ENCODE data around the gene GPC4.
"Not testable (repeated sequence)": the region's sequence is repeated elsewhere in the genome, so short reads cannot be mapped to it uniquely, and the experiment has no call there.

GPC4 gene

DNA sequence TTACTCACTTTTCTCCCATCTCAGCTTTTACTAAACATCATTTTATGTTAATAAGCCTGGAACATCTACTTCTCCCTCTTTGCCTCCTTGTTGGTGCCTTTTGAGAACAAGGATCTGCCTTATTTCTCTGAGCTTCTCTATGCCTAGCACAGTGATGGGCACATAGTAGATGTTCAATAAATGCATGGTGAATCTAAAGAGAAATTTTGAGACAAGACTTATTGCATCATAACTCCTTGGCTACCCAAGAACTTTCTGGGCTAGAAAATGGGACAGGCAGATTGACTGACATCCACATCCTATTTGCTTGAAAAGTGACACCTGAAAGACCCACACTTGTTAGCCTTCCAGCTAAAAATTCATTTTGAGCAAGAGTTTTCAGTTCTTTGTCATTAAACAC is 109.9 kb downstream of the GPC4 start:
- no peak for DNase-seq (ENCODE audit: low read depth)

DNA sequence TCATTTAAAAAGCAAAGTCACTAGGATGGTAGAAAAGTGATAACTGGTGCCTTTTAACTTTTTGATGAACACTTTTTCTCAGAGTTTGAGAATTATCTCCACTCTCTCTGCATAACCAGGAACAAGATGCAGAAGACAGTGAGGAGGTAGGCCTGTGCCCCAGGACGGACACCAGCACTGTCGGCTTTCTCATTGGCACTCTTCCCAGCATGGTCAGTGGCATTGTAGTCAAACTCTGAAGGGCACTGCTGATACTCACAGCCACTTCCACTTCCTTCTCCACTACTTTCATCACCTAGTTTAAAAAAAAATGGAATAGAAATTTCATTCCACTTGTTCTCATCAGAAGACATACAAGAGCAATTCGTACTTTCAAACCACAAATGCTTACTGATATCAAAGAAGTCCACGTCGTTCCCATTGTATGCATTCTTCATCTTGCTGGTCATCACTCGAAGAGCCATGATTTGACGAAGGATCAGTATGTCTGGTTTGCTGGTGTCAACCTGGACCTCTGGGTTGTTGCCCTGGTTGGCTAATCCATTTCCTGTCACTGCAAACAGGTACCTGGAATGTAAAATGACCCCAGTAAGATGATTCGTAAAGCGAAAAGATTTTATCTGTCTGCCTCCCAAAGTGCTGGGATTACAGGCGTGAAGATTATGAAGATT is 112.4 kb downstream of the GPC4 start:
- no peak for DNase-seq (ENCODE audit: low read depth)

DNA sequence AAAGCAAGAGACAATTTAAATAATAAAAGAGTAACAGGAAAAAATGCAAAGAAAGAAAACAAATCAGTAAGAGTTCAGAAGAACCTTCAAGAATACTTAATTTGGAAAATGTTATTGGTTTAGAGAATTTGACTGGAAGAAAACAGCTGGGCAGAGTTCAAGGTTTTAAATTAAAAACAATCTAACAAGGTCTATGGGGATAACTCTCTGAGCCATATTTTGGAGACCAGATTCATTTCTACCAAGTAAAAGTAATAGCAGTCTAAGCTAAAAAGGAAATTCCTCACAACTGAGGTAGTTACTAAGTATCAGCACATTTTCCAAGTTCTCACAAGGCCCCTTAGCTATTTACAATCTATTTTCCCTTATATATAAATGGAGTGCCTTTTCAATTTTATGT is 114.7 kb downstream of the GPC4 start:
- DNase-seq (ENCODE audit: low read depth), result no peak

DNA sequence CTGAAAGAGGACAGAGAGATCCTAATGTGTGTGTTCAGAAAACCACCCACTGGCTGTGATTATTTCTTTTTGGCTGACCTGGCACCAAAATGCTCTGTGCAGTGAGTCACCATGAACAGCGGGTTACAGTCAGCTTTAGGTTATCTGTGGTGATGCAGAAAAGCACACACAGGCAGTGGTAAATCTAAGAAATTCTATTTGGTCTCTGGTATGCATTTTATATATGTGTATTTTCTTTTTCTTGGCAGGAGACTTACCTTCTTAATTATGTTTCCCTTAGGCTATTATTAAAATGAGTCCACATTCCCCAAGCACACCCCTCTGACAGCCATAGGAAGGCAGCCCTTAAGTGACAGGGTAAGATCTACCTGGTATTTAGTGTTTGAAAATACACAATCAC is 118.0 kb downstream of the GPC4 start:
- no peak for DNase-seq (ENCODE audit: low read depth)

DNA sequence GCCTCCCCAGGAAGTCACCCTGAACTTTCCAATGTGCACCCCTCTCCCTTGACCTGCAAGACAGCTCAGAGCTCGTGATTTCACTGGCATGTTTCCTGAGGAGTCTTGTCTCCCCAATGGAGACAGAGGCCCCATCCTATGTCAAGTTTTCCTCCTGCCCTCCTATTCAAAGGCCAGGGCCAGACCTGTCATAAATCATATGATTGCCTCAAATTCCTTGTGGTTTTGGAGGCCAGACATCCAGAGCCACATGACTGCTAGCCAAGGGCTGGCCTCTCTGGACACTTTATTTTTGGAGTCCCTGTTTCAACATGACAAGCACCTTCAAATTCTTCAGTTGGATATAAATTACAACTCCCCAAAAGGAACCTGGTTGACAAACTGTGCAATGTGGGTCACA is 121.2 kb downstream of the GPC4 start:
- DNase-seq (ENCODE audit: low read depth), result no peak

DNA sequence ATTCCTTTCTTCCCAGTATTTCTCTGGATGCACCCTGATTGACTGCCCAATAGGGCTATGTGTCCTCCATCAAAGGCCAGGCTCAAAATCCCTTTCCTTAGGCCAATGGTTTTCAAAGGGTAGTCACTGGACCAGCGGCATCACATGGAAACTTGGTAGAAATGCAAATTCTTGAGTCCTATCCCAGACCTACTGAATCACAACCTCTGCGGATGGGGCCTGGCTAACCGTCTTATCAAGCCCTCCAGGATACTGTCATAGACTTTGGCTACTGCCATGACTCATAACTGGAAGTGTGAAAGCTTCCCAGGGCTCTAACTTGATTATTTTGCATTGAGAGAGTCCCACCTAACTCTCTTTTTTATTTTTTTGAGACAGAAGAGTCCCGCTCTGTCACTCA is 125.2 kb downstream of the GPC4 start:
- DNase-seq (ENCODE audit: low read depth), result no peak

DNA sequence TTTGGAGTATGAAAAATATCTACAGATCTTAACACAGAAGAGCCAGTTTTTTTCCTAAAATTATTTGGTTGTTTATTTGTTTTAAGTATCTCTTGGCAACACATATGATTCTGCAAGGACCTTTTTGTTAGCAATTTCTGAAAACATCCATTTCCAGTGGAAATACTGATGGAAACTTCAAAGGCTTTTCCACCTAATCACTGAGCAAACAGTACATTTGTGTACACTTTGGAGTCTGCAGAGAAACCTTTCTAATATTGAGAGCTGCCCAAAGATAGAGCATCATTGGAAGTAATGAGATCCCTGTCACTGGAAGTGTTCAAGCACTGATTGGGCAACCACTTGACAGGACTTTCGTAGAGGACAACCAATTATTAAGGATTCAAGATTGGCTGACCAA is 127.4 kb downstream of the GPC4 start:
- DNase-seq (ENCODE audit: low read depth), result no peak

DNA sequence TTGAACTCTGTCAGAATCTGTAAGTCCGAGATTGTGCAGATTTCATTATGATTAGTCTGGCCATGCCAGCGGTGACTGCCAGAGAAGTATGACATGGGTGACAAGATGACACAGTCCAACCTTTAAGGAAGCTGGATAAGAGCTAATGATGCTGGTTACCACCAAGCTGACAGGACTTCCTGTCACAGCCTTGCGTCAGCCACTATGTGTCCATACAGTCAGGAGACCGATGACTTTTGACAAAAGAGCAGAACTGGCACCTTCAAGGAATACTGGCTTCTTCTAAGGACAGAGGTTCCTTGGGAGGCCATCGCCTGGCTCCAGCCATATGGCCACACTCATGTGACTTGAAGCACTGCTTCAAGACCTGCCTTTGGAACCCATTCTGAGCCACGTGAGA is 129.9 kb downstream of the GPC4 start:
- no peak for DNase-seq (ENCODE audit: low read depth)

DNA sequence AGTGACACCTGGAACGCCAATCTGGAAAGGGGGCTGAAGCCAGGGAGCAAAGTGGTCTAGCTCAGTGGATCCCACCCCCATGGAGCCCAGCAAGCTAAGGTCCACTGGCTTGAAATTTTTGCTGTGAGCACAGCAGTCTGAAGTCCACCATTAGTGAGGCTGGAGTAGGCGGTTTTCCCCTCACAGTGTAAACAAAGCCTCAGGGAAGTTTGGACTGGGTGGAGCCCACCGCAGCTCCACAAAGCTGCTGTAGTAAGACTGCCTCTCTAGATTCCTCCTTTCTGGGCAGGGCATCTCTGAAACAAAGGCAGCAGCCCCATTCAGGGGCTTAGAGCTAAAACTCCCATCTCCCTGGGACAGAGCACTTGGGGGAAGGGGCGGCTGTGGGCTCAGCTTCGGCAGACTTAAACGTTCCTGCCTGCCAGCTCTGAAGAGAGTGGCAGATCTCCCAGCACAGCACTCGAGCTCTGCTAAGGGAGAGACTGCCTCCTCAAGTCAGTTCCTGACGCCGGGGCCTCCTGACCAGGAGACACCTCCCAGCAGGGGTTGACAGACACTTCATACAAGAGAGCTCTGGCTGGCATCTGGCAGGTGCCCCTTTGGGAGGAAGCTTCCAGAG is 136.1 kb downstream of the GPC4 start:
- not testable (repeated sequence) for DNase-seq (ENCODE audit: low read depth)

DNA sequence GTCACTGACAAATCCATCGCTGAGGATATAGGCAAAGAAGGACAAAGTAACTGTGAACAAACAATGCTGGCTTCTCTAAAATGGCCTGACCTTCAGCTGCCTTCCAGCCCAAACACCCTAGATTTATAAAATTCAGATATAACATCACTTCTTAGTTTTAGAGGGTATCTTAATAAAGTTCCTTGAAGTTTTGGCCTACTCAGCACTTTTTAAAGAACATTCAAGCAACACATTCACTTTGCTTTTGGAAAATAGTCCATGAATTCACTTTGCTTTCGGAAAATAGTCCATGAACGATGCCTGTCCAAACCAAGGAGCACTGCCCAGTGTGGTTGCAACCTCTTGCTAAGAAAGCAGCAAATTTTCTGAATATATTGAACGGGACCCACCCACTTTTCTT is 142.1 kb downstream of the GPC4 start:
- DNase-seq (ENCODE audit: low read depth), result no peak

DNA sequence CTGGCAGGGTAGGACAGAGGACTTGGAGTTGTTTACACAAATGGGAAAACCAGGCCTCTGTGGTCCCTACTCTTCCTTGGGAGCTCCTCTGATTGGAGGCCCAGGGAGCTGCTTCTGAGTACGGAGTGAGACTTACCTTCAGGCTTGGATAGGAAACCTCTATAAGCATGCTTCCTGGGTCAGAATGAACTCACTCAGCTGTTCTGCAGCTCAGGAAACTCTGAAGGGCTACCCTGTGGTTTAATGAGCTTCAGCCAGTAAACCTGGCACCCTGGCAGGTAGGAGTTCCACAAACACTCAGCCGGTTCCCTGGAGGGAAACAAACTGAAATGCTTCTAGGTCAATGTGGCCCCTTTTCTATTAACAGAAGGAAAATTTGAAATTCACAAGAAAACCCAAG is 146.1 kb downstream of the GPC4 start:
- DNase-seq (ENCODE audit: low read depth), result no peak

DNA sequence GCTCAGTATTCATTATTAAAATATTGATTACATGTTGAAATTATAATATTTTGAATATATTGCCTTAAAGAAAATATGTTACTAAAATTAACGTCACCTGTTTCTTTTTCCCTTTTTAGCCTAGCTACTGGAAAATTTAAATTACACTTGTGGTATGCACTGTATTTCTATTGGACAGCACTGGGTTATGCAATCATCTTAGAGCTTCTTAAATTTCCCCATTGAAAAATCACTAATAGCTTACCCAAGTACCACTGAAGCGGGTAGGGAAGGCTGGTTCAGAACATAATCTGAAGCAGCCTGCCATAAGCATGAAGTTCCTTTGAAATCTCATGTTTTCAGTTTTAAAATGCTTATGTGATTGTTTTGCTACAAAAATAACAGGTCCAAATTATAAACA is 147.7 kb downstream of the GPC4 start:
- DNase-seq (ENCODE audit: low read depth), result no peak

DNA sequence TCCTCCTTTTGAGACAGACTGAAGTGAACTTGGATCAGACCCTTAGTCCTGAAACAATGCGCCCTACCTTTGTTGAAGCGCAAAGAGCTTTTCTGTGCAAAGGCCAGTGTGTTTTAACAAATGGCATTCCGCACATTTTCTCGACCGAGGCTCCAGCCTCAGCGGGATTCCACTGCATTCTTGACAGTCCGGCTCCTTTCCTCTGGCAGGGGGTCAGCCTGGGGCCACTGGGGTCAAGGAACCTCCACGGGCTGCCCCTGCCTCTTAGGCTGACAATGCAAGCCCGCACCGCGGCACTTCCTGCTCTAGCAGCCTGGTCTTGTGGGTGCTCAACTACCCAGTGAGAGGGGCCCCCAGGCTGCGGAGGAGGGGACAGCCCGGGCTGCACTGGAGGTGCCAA is 150.0 kb downstream of the GPC4 start:
- DNase-seq (ENCODE audit: low read depth), result no peak

DNA sequence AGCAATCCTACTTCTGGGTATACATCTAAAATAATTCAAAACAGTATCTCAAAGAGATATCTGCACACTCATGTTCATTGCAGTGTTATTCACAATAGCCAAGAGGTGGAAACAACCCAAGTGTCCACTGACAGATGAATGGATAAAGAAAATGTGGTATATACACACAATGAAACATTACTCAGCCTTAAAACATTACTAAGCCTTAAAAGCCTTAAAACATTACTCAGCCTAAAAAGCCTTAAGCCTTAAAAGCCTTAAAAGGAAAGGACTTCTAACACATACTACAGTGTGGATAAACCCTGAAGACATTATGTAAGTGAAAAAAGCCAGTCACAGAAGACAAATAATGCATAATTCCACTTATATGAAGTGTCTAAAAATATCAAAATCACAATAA is 156.8 kb downstream of the GPC4 start:
- DNase-seq (ENCODE audit: low read depth), result no peak

DNA sequence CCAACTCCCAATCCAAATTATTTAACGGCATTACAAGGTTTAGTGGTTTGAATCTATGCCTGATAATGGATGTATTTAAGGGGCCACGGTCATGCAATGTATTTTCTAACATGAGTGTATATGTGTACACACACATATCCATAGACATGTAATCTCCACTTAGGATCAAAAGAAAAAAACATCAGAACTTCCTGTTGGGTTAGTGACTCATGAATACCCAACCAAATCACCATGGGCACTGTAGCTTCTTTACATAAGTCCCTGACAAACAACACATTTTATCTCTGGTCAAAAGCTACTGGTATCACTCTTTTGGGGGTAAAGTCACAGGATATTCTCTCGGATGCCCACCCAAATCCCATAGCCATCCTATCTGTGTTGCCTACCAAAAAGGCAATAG is 160.6 kb downstream of the GPC4 start:
- DNase-seq (ENCODE audit: low read depth), result no peak

DNA sequence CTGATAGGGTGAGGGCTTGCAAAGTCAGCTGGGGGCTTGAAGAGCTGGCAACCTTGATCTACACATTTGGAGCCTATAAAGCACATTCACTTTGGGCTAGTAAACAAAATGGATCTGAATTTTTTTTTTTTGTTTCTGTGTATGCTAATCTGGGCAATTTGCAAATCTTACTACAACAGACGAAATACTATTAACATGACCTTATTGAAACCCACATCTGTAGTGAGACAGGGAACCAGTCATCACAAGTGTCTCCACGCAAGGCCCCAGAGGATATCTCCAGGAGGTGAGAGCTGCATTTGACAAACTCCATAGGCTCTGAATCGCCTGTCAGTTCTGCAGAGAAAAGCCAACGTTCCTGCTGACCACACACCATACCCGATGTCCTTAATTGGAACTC is 164.1 kb downstream of the GPC4 start:
- no peak for DNase-seq (ENCODE audit: low read depth)

DNA sequence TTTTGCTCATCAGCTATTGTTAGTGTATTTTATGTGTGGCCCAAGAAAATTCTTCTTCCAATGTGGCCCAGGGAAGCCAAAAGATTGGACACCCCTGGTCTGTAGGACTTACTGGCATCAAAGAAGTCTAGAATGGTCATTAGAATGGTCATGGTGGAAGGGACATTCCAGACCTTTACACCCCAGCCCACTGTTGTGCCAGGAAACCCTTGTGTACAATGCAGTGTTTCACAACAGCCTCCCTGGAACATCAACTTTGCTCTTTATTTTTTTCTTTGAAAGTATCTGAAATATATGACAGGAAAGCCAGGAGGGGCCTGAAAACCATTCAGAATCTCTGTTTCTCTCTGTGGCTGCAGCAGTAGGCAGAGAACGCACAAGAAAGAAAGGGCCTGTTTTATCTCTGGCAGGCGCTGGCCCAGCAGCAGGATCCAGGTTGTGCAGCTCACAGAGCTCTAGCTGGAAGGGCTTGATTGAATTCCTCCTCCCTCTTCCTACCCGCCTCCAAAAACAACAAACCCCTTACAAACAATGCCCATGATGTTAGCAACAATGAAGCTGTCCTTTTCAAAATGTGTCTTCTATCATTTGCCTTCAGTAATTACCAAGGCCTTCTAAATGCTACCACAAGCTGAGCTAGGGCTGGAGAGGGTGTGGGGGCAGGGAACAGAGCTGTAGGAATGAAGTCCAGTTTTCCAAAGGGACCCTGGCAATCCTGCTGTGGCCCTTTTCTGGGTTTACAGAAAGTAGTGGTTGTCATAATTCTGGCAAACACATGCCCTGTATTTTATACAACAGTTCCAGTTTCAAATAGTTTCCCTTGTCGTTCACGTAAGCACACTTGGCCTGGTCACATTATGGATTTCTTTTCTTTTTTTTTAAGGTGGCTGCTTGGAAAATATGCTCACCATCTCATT is 164.8 kb downstream of the GPC4 start:
- DNase-seq (ENCODE audit: low read depth), result no peak
